Measurements from ENCODE around the gene DHRS9.
"Not testable (repeated sequence)": the region's sequence is repeated elsewhere in the genome, so short reads cannot be mapped to it uniquely, and the experiment has no call there.

The DHRS9 gene

DNA sequence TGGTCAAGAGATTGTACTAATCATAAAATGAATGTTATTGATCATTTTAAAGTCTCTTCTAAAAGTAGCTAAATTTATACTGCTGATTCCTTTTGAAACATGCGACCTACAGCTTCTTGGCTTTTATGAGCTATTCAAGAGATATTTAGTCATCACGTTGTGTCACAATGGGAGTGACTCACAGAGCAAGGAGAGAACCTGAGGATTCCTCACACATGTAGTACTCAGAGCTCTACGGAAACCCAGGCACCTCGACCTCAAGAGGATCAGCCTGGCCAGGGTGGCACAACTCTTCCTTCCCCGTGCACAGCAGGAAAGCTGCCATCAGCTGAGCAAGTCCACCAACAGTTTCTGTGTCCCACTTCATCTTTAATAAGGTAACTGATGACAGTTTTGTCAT lies at the start of gene DHRS9:
Gene DHRS9 (plus strand): TSS at position 223 of the 400 bp plus-strand sequence. CDS start 12,019 bp downstream, outside the sequence.
- FAIRE-seq: no peak

DNA sequence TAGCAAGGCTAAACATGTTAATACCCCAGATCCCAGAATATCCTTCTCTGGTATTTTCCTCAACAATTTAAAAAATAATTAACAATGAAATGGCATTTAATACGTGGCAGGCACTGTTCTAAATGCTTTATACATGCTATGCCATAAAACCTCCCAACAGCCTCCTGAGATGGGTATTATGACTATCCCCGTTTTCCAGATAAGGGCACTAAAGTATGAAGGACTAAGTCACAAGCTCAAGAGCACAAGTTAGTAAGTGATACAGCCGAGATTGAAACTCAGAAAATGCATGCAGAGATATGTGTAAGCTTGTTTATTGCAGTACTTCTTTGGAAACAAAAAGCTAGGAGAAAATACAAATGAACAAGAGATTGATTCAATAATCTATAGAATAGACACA lies 46.2 kb upstream of the DHRS9 start:
- FAIRE-seq: no peak

DNA sequence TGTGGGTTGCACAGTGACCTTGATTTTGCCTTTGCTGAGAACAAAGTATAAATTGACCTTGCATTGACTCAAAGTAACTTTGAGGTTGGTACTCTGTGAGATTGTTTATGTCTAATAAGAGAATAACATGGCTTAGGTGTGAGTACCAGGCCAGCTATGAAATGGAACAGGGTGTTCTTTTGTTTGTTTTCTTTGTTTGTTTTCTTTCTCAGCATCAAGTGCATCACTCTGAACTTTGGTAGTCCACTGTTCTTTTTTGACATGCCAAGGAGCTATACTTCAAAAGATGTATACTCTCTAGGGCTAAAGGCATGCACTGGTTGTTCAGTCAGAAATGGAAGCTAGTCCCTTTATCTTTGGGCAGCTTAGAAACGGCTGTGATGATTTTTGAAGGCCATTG lies 43.3 kb upstream of the DHRS9 start:
- FAIRE-seq: no peak

DNA sequence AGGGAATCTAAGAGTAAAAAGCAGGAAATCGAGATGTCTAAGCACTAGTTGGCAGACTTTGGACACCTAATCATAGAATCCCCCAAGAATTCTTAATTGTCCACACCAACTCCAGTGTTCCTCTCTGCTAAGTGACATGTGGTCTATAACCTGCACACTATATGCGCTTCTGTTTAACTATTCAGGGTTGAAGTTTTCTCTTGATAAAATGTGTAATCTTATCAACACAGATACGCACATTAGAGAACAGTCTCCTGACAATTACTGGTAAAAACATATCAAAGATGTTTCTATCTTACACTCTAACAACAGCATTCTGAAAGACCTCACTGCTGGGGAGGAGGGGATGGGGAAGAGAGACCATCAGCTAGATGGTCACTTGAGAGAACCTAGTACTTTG lies 42.1 kb upstream of the DHRS9 start:
- FAIRE-seq: no peak

DNA sequence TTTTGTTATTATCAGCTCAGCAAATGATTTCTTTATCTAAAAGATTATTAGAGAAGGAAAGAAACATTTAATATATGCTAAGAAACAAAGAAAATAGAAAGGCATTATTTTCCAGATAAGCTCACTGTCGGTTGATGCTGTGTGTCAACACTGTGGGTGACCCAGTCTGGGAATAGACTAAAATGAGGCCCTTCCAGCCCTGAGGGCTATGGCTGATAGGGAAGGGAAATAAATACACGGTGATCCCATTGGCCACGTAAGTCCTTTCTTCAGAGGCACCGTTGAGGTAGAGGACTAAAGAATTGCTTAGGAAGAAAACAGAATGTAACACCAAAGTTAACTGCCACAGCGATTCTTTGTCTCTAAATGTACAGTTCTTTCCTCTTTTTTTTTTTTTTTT lies 40.0 kb upstream of the DHRS9 start:
- FAIRE-seq: no peak

DNA sequence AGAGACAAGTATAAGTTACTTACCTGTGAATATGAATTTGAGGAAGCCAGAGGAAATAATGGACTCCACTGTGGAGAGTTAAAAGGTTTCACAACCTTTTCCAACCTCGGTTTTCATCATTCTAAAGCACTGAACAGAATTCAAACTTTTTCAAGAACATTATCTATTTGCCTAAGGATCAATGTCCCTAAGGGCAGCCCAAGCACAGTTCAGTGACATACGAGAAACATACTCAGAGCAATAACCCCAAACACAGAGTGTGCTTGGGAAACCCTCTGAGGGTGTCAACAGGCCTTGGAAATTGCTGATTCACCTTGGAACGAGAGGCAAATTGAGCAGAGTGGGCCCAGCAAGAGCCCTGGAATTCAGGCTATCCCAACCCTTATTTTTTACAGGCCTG lies 38.2 kb upstream of the DHRS9 start, which contains the start of gene ABCB11:
Gene ABCB11 (minus strand): TSS at position 123 of the 400 bp plus-strand sequence. CDS start 13,199 bp downstream, outside the sequence.
- FAIRE-seq: no peak

DNA sequence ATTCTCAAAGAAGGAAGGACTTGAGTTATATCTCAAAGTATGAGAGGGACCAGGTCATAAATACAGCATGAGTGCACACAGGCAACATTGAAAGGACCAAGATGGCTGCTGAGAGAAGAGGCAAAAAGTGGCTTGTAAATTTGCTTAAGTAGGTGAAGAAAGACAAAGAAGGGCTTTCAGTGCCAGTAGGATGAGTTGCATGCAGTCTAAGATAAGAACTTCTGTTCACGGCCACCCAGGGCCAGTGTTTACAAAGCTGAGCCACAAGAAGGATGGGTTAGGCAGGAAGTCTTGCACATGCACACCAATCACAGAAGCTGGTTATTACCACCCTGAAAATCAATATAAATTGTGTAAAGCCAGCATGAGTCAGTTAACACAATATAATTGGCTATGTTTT lies 35.1 kb upstream of the DHRS9 start:
- no peak for FAIRE-seq

DNA sequence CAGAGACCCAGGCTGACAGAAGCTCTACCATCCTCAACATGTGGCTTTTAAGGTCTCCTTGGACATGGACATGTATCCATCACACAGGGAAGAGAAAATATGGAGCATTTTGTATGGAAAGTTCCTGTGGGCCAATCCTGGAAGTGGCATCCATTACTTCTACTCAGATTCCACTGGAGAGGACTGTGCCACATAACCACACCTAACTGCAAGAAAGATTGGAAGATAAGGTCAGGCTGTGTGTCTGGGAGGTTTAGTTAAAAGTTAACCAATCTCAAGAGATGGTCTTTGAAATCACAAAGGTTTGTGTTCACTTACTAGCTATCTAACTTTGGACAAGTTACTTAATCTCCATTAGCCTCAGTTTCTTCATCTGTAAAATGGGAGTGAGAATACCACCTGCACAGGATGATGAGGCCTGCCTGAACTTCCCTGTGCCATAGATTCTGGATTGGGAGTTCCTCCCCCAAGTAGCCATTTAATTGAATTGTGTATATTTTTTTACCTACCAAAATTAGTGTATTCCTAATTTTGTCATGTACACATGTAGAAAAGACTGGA lies 34.3 kb upstream of the DHRS9 start:
- FAIRE-seq: no peak

DNA sequence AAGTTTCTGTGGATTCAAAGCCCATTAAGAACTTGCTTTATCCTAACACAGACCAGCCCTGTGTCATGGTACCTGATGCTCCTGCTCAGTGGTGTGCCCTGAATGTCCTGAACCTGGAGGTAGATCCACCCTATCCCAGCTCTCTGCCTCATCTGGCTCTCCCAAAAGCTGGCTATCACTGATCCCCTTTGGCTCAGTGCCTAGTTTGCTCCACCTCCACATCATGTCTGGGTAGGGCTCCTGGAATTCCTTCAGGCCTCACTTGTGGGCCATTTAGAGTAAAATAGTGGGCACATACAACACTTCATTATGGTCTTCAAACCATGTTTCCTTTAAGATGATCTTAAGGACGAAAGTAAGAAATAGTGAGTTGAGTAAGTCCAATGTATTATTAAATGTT lies 33.5 kb upstream of the DHRS9 start:
- no peak for FAIRE-seq

DNA sequence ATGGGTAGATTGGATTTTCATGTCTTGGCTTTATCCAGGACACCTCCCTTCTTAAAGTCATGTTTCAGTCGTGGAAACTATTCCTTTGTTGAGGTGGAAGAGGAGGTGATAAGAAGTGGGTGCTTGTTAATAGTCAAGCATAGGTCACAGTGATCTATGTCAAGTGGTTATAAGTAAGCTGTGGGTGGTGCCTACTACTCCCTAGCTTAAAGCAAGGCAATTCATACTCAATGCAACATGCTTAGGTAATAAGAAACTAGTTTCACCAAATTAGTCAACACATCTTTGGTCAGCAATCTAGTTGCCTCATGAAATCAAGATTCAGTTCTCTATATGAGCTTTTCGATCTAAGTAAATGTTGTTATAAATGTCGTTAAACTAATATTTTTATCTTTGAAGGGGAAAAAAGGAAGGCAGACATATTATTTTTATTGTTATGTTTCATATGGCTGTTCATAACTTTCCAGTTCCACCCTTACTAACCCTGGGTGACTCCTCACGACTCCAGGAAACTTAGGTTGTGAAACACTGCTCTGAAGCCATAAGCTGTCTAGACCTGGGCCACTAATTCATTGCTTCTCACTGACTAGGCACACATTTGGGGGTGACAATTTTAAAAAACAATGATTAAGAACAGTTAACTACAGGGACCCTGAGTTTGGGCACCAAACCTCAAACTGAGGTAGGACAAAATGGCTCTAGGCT lies 32.5 kb upstream of the DHRS9 start:
- no peak for FAIRE-seq

DNA sequence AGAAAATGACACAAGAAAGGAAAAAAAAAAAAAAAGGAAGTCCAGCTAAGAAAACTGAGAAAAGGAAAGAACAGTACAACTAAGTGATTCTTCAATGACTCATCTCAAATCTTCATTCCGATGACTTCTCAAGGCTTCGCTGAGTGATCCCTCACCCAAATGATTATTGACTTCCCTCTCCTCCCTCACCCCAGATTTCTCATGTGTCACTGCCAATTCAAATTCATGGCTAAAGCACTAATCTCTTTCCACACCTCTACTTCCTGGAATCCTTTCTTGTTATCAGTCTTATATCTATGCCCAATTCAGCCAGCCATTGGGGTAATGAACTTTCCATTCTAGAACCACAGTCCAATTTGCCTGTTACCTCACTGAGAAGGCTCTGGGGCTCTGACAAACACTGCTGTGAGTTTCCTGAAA lies 31.0 kb upstream of the DHRS9 start:
- no peak for FAIRE-seq

DNA sequence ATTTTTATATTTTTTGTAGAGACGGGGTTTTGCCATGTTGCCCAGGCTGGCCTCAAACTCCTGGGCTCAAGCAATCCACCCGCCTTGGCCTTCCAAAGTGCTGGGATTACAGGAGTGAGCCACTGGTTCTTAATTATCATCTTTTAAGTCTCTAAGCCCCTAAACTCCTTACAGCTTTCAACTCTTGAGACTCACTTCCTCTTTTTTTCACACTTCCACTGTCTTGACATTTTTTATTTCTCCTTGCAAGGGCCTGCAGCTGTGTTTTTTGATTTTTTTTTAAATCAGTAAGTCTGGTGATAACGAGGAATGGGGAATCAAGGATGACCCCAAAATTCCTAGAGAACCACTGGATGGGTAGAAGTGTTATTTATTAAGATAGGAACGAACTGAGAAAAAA lies 29.7 kb upstream of the DHRS9 start:
- no peak for FAIRE-seq

DNA sequence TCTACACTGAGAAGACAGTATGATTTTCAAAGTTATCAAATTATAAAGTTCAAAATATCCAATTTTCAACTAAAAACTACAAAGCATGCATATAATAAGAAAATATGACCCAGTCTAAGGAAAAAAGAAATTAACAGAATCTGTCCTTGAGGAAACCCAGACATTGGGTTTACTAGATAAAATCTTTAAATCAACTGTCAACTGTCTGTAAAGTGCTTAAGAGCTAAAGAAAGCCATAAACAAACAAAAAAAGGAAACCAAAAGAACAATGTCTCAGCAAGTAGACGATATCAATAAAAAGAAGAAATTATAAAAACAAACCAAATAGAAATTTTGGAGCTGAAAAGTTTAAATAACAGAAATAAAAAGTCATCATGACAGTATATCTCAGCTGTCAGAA lies 27.8 kb upstream of the DHRS9 start:
- FAIRE-seq: peak; percentile 5

DNA sequence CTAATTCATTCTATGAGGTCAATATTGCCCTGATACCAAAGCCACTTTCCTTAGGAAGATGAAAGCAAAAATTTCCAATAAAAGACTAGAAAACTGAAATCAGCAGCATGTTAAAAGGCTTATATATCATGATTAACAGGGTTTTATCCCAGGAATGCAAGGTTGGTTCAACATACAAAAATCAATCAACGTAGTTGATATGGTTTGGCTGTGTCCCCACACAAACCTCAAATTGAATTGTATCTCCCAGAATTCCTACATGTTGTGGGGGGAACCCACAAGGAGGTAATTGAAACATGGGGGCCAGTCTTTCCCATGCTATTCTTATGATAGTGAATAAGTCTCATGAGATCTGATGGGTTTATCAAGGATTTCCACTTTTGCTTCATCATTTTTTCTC lies 26.5 kb upstream of the DHRS9 start:
- no peak for FAIRE-seq

DNA sequence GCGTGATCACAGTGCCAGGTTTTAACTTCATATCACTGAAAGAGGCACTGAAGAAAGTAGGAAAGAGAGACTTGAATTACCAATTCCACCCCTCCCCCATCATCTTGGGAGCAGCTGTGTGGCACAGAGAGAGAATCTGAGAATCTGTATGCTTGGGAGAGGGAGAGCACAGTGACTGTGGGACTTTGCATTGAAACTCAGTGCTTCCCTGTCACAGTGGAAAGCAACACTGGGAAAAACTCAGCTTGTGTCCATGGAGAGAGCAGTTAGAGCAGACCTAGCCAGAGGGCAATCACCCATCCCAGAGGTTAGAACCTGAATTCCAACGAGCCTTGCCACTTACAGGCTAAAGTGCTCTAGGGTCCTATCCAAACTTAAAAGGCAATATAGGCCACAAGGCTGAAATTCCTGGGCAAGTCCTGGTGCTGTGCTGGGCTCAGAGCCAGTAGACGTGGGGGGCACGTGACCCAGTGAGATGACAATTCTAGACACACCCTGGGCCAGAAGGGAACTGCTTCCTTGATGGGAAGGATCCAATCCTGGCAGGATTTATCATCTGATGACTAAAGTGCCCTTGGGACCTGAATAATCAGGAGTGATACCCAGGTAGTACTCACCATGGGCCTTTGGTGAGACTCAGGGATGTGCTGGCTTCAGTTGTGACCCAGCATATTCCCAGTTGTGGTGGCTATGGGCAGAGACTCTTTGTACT lies 22.8 kb upstream of the DHRS9 start:
- FAIRE-seq: no peak

DNA sequence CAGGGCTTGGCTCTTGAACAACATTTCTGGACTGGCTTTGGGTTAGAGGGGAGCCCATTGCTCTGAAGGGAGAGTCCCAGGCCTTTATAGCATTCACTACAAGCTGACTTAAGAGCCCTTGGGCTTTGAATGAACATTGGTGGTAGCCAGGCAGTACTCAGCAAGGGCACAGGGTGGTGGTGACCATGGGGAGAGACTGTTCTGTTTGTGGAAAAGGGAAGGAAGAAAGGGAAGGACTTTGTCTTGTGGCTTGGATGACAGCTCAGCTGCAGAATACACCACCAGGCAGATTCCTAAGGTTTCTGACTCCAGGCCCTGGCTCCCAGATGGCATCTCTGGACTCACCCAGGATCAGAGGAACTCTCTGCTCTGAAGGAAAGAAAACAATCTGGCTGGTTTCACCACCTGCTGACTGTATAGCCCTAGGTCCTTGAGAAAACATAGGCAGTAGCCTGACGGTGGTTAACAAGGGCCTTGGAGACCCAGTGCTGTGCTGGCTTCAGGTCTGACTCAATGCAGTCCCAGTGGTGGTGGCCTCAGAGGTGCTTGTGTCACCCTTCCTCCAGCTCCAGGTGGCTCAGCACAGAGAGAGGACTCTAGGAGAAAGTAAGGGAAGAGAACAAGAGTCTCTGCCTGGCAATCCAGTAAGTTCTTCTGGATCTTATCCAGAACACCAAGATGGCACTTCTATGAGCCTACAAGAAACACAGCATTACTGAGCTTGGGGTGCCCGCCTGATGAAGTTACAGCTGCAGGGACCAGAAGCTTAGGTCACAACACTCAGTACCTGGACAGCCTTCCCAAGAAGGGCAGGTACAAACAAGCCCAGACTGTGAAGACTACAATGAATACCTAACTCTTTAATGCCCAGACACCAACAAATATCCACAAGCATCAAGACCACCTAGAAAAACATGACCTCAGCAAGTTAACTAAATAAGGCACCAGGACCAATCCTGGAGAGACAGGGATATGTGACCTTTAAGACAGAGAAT lies 21.8 kb upstream of the DHRS9 start:
- FAIRE-seq: no peak

DNA sequence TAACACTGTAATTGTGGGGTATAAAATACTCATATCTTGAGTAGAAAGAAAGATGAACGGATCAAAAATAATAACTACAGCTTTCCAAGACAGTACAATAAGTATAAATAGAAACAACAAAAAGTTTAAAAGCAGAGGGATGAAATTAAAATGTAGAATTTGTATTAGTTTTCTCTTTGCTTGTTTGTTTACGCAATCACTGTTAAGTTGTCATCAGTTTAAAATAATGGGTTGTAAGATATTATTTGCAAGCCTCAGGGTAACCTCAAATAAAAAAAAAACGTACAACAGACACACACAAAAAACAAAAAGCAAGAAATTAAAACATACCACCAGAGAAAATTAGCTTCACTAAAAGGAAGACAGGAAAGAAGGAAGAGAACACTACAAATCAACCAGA lies 20.2 kb upstream of the DHRS9 start:
- FAIRE-seq: no peak

DNA sequence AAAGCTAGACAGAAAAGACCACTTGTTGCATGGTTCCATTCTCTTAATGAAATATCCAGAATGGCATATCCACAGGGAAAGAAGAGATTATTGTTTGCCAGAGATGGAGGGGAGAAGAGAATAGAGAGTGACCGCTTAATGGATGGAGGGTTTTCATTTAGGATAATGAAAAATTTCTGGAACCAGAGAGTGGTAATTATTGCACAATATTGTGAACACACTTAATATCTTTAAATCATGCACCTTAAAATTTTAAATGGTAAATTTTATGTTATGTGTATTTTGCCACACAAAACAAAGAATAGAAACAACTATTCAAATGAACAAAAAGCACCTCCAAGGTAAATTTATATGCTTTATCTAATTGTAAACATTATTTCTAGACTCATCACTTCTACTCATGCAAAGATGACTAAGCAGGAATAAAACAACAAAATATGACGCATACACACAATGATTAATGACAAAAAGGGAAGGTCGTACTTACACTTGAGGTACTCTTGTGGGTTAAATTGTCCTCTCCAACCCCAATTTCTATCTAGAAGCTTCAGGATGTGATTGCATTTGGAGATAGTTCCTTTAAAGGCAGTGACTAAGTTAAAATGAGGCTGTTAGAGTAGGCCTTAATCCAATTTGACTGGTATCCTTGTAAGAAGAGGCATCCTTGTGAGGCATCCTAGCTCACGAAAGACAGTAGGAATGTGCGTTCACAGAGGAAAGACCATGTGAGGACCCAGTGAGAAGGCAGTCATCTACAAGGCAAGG lies 18.7 kb upstream of the DHRS9 start:
- FAIRE-seq: no peak

DNA sequence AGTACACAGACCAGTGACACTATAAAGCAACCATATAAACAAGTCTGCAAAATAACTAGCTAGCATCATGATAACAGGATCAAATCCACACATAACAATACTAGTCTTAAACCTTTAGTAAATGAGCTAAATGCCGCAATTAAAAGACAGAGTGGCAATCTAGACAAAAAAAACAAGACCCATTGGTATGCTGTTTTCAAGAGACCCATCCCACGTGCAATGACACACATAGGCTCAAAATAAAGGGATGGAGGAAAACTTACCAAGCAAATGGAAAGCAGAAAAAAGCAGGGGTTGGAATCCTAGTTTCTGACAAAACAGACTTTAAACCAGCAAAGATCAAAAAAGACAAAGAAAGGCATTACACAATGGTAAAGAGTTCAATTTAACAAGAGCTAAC lies 14.8 kb upstream of the DHRS9 start:
- FAIRE-seq: not testable (repeated sequence)

DNA sequence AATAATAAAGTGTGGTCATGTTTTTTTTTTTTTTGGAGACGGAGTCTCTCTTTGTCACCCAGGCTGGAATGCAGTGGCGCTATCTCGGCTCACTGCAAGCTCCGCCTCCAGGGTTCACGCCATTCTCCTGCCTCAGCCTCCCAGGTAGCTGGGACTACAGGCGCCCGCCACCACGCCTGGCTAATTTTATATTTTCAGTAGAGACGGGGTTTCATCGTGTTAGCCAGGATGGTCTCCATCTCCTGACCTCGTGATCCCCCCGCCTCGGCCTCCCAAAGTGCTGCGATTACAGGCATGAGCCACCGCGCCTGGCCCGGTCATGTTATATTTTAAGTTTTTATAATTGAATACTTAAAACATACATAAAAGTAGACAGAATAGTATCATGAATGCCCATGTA lies 5.2 kb upstream of the DHRS9 start:
- not testable (repeated sequence) for FAIRE-seq

DNA sequence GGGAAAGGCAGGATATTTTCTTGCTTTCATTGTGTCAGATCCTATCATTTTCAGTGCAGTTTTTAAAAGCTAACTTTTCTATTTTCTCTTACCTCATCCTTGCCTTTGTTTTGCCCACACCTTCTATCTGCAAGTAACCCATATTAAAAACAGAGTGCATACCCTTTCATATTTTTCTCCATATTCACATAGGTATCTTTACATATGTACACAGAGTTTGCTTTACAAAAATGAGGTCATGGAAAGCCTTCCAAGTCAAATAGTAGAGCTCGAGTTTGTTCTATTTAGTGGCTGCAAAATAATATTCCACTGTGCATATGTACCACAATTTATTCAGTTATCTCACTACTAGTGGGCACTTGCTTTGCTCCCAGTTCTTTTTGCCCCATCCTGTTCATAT lies 3.9 kb upstream of the DHRS9 start:
- no peak for FAIRE-seq

DNA sequence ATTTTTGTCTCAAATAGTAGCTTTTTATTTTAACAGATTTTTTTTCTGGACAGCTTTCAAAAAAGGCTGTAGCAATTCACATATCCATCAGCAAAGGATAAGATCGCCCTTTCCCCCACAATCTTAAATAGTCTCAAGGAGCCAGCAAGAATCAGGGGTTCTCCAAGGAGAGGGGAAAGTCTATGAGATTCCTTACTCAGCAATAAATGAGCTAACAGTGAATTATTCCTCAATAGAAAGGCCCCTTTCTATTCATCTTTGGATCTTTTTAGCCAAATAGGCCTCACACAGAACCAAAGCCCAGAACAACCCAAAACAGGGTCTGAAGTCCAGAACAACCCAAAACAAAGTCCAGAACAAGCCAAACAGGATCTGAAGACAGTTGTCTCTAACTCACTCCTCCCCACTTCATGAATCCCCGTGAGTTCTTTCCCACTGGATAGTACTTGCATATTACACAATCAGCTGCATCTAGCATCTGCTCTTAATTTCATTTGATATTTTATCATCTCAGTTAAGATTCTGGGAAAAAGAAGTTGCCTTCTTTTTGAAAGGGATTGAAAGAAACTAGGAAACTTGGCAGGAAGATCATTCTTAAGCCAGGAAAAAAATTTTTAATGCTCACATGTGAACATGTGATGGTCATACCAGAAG lies 3.4 kb upstream of the DHRS9 start:
- no peak for FAIRE-seq

Measured in islet of Langerhans (tissue), 1 donor.